HepG2 (cell line): ENCODE measurements around the gene DDX49. TPM values are rescaled to one million over a fixed set of nuclear protein-coding genes. Genes with fewer than 3 reads are reported as not detected.

Source experiments
- ATAC-seq: fragments of 200-7000 bp; cut with Tn5 transposase; 3 replicates; pipeline ENCODE4 v1.9.1; 2020; ENCODE audit warnings: mild to moderate bottlenecking, moderate library complexity
- BruUV-seq: library from RNA; stranded (reverse); fragments of 400-500 nt; replicated peaks from 2 replicates; lab custom pipeline; 2021; lab: Mats Ljungman, UMichigan
- CTCF ChIA-PET: fragments of 300-600 bp; formaldehyde crosslinking; extraction: SDS; loops from one replicate; lab custom pipeline; 2021; ENCODE audit warnings: low total read pairs, inconsistent platforms, low intra/inter-chr PET ratio; lab: Yijun Ruan, JAX
- POLR2A ChIA-PET: fragments of 350-600 bp; sonication (Branson Sonifier 250); formaldehyde crosslinking; loops from one replicate; lab custom pipeline; 2020; ENCODE audit warnings: antibody characterized with exemption, inconsistent platforms; lab: Yijun Ruan, JAX
- DNase-seq: peaks from one replicate; pipeline ENCODE4 v3.0.0-alpha.2; 2015; ENCODE audit warnings: low spot score
- FAIRE-seq: peaks from 3 replicates; lab custom pipeline; 2011; peaks lifted over from hg19 to GRCh38; lab: Jason Lieb, UNC
- H2AFZ ChIP-seq: one replicate; pipeline ENCODE4 v1.6.1; 2011; ENCODE audit warnings: low read length, inconsistent platforms
- H3K27ac ChIP-seq: fragments of 300-600 bp; 3 replicates; pipeline ENCODE4 v1.8.0; 2011; ENCODE audit warnings: mixed run types, mild to moderate bottlenecking, mixed read lengths, low read length, inconsistent platforms; ENCODE audit not compliant: insufficient read depth; ENCODE audit errors: extremely low read length
- H3K27me3 ChIP-seq, 2 experiments: fragments of 200-600 bp in 1 of 2; 2 replicates in 1 of 2; 3 replicates in 1 of 2; pipeline versions ENCODE4 v1.6.0 to v1.8.0; 2011; ENCODE audit warnings: low read length in 2 of 2, mild to moderate bottlenecking in 2 of 2, moderate library complexity in 2 of 2, inconsistent platforms in 1 of 2; ENCODE audit not compliant: insufficient read depth in 2 of 2, control insufficient read depth in 1 of 2
- H3K36me3 ChIP-seq, 2 experiments: fragments of 200-600 bp in 1 of 2; replicated peaks in 1 of 2; 2 replicates in 1 of 2; 3 replicates in 1 of 2; pipeline versions ENCODE4 v1.5.1 to v1.8.0; 2011; ENCODE audit warnings: low read length in 2 of 2, inconsistent platforms in 1 of 2; ENCODE audit not compliant: insufficient read depth in 2 of 2, control insufficient read depth in 1 of 2
- H3K4me1 ChIP-seq: 2 replicates; pipeline ENCODE4 v1.5.1; 2012; ENCODE audit warnings: low read length, inconsistent platforms; ENCODE audit not compliant: insufficient read depth
- H3K4me2 ChIP-seq: 2 replicates; pipeline ENCODE4 v1.6.0; 2011; ENCODE audit warnings: low read depth, low read length, inconsistent platforms
- H3K4me3 ChIP-seq, 3 experiments: fragments of 200-600 bp in 1 of 3; sonication (generic), shearing (Covaris generic) in 1 of 3; replicated peaks in 1 of 3; 2 replicates each; pipeline ENCODE4 v1.5.1; 2011 to 2016; ENCODE audit warnings: low read length in 3 of 3, inconsistent platforms in 2 of 3, low read depth in 2 of 3, mild to moderate bottlenecking in 2 of 3, control low read depth in 1 of 3, mixed read lengths in 1 of 3; ENCODE audit not compliant: insufficient read depth in 1 of 3
- H3K79me2 ChIP-seq: one replicate; pipeline ENCODE4 v1.6.1; 2011; ENCODE audit warnings: low read length, inconsistent platforms; ENCODE audit not compliant: insufficient read depth
- H3K9ac ChIP-seq: 2 replicates; pipeline ENCODE4 v1.6.0; 2011; ENCODE audit warnings: mild to moderate bottlenecking, low read depth, low read length, inconsistent platforms; ENCODE audit not compliant: insufficient read depth
- H3K9me3 ChIP-seq: 2 replicates; pipeline ENCODE4 v1.5.1; 2012; ENCODE audit warnings: mild to moderate bottlenecking, low read length
- H4K20me1 ChIP-seq: 2 replicates; pipeline ENCODE4 v1.6.0; 2011; ENCODE audit warnings: inconsistent platforms, mild to moderate bottlenecking, low read length, moderate library complexity; ENCODE audit not compliant: insufficient read depth
- CREB1 ChIP-seq, 2 experiments: fragments of 450-650 bp in 1 of 2; IDR thresholded peaks; 2 replicates each; pipeline ENCODE4 v1.6.1; 2016 to 2017; ENCODE audit warnings: control low read depth in 1 of 2, mild to moderate bottlenecking in 1 of 2, missing compliant biosample characterization in 1 of 2, missing genetic modification characterization in 1 of 2
- DRAP1 ChIP-seq: IDR thresholded peaks from 2 replicates; pipeline ENCODE4 v1.6.1; 2016; ENCODE audit warnings: missing genetic modification reagents, missing compliant biosample characterization
- EEA1 ChIP-seq: sonication (generic); formaldehyde crosslinking; IDR thresholded peaks from 2 replicates; pipeline ENCODE4 v1.5.1; 2020; ENCODE audit warnings: mild to moderate bottlenecking, missing genetic modification reagents, borderline replicate concordance
- EED ChIP-seq: sonication (generic); formaldehyde crosslinking; IDR thresholded peaks from 2 replicates; pipeline ENCODE4 v1.5.0; 2020; ENCODE audit warnings: mild to moderate bottlenecking, missing genetic modification reagents
- GATA4 ChIP-seq: sonication (generic); IDR thresholded peaks from 2 replicates; pipeline ENCODE4 v1.6.1; 2016; ENCODE audit warnings: antibody characterized with exemption, low read depth, borderline replicate concordance
- GMEB1 ChIP-seq: sonication (generic); formaldehyde crosslinking; IDR thresholded peaks from 2 replicates; pipeline ENCODE4 v1.5.1; 2020; ENCODE audit warnings: missing genetic modification reagents, mild to moderate bottlenecking, borderline replicate concordance
- GPN1 ChIP-seq: sonication (generic); formaldehyde crosslinking; IDR thresholded peaks from 2 replicates; pipeline ENCODE4 v1.5.1; 2020; ENCODE audit warnings: missing genetic modification reagents, borderline replicate concordance
- HNF1B ChIP-seq: sonication (generic); formaldehyde crosslinking; IDR thresholded peaks from 2 replicates; pipeline ENCODE4 v1.5.1; 2020; ENCODE audit warnings: mild to moderate bottlenecking, moderate library complexity, missing genetic modification reagents
- KMT2B ChIP-seq: IDR thresholded peaks from 2 replicates; pipeline ENCODE4 v1.6.1; 2016; ENCODE audit warnings: missing genetic modification reagents, missing compliant biosample characterization
- MAX ChIP-seq: IDR thresholded peaks from 2 replicates; pipeline ENCODE4 v1.6.1; 2012; ENCODE audit warnings: inconsistent platforms
- SMAD9 ChIP-seq: sonication (generic); formaldehyde crosslinking; IDR thresholded peaks from 2 replicates; pipeline ENCODE4 v1.5.1; 2020; ENCODE audit warnings: mild to moderate bottlenecking, missing genetic modification reagents
- SOX6 ChIP-seq, 2 experiments: fragments of 450-650 bp in 1 of 2; sonication (generic) in 1 of 2; formaldehyde crosslinking in 1 of 2; IDR thresholded peaks; 2 replicates each; pipeline versions ENCODE4 v1.4.0 to v1.6.1; 2017 to 2020; ENCODE audit warnings: antibody characterized with exemption in 1 of 2, mild to moderate bottlenecking in 1 of 2, missing genetic modification reagents in 1 of 2
- ZMYM2 ChIP-seq: sonication (generic); formaldehyde crosslinking; IDR thresholded peaks from 2 replicates; pipeline ENCODE4 v1.8.0; 2022; ENCODE audit warnings: mild to moderate bottlenecking, missing genetic modification reagents
- ZNF263 ChIP-seq: sonication (generic); formaldehyde crosslinking; IDR thresholded peaks from 2 replicates; pipeline ENCODE4 v1.4.0; 2020; ENCODE audit warnings: missing genetic modification reagents
- ZNF44 ChIP-seq: sonication (generic); formaldehyde crosslinking; IDR thresholded peaks from 2 replicates; pipeline ENCODE4 v1.5.1; 2020; ENCODE audit warnings: mild to moderate bottlenecking, missing genetic modification reagents
- ZNF83 ChIP-seq: sonication (generic); formaldehyde crosslinking; IDR thresholded peaks from 2 replicates; pipeline ENCODE4 v1.4.0; 2020; ENCODE audit warnings: missing genetic modification reagents, mild to moderate bottlenecking, borderline replicate concordance
- ZSCAN29 ChIP-seq: sonication (generic); formaldehyde crosslinking; conservative IDR thresholded peaks from 2 replicates; pipeline ENCODE4 v1.4.0; 2020; ENCODE audit warnings: mild to moderate bottlenecking, missing genetic modification reagents
- WGBS: methylation state at CpG from one replicate; pipeline ENCODE4 v1.1.6; 2017; ENCODE audit warnings: low lambda C conversion rate; 5-methylcytosine and 5-hydroxymethylcytosine counted together
- in situ Hi-C: cut with HindIII; loops from 2 replicates; pipeline ENCODE4 v1.10.0; 2017; ENCODE audit warnings: low pct_unique_long_range_greater_than_20kb; ENCODE audit not compliant: extremely low pct_ligation_motif_present
- intact Hi-C: fragments of 100-400 bp; cut with micrococcal nuclease; formaldehyde crosslinking; loops from one replicate; pipeline ENCODE4 v1.10.0; 2022; ENCODE audit not compliant: unreplicated experiment
- polyA plus RNA-seq, 8 experiments: library from polyadenylated mRNA; depleted of rRNA in 3 of 8; stranded (reverse) in 7 of 8; unstranded in 1 of 8; fragments of >200 nt; fragmentation: Illumina TruSeq in 4 of 8; extraction: Trizol in 4 of 8; gene quantifications; 2 replicates each; pipeline versions ENCODE4 v1.2.1 to v1.2.3, GENCODE V29; 2011 to 2016; ENCODE audit warnings: low read depth in 4 of 8, missing spikeins in 1 of 8, mixed read lengths in 1 of 8; ENCODE audit not compliant: insufficient read depth in 1 of 8
- total RNA-seq, 5 experiments: library from RNA; depleted of rRNA; stranded (reverse); fragments of >200 nt; fragmentation: Illumina TruSeq; extraction: Trizol; gene quantifications; 2 replicates each; pipeline ENCODE4 v1.2.3, GENCODE V29; 2016; ENCODE audit warnings: low read depth in 1 of 5

DDX49 gene
- total and polyA plus RNA-seq, 2 of the 13 experiments (the other 11 are each of a cell fraction or from before 2014, with no cell fraction given) = 27.0 to 46.2 TPM

- TF ChIP-seq HNF1B = peak; percentile 30; the same call in 1 of the 2 replicates
- TF ChIP-seq MAX = peak; percentile 37; the same call in 1 of the 2 replicates
- no peak for TF ChIP-seq GATA4
- TF ChIP-seq ZMYM2 (CRISPR knock-in tag) = 0 out of 2 replicates have a peak, but pooled peaks have one; percentile 5
- TF ChIP-seq ZNF263 (CRISPR knock-in tag) = peak; percentile 85
- TF ChIP-seq ZNF83 (CRISPR knock-in tag) = no peak
- TF ChIP-seq DRAP1 (CRISPR knock-in tag) = no peak
These were observed 48.0 kb downstream of the DDX49 start (continued) for GRCh38 chr19:18967358-18968146.

- H3K36me3 ChIP-seq = no peaks in the 10 kb centered on the region
- no peaks in the 10 kb centered on the region for H4K20me1 ChIP-seq
- no peak overlapping the region for H2AFZ ChIP-seq
- peak overlapping the region; percentile 26 for H3K27ac ChIP-seq
- no peak overlapping the region for H3K4me3 ChIP-seq
- ATAC-seq (no peak), DNase-seq (no peak), FAIRE-seq (no peak)
- H3K9ac ChIP-seq = no peak overlapping the region; the same call in 1 of the 2 replicates
- H3K27me3 ChIP-seq = no peaks in the 10 kb centered on the region
- no peaks in the 10 kb centered on the region for H3K79me2 ChIP-seq
- in situ Hi-C loops = no loop called here
- BruUV-seq = TSS peak; percentile 89
- 41% methylated on average over 13 of the region's 13 CpGs for WGBS
- peaks cover 63% of the 10 kb centered on the region for H3K4me1 ChIP-seq
- peak overlapping the region; percentile 48 for H3K4me2 ChIP-seq
- intact Hi-C loops = no loop called here
- H3K9me3 ChIP-seq = no peaks in the 10 kb centered on the region
- POLR2A ChIA-PET = interaction anchor here (0.8 kb wide), 1 partner anchor 51 kb away, joined by 3 read pairs; the partner anchor contains the start of genes COPE and DDX49
- CTCF ChIA-PET = no interaction called here
- TF ChIP-seq GPN1 (CRISPR knock-in tag) (no peak), SOX6 (IDR thresholded peaks at IDR 0.05) (no peak), SOX6 (CRISPR knock-in tag; IDR thresholded peaks at IDR 0.05) (no peak), EEA1 (CRISPR knock-in tag) (no peak), EED (no peak), ZSCAN29 (CRISPR knock-in tag) (0 out of 2 replicates have a peak, but pooled peaks have one; percentile 0), ZNF44 (CRISPR knock-in tag) (no peak), KMT2B (no peak), SMAD9 (CRISPR knock-in tag) (no peak), GMEB1 (CRISPR knock-in tag) (no peak), CREB1 (IDR thresholded peaks at IDR 0.05) (no peak), CREB1 (CRISPR knock-in tag; IDR thresholded peaks at IDR 0.05) (0 out of 2 replicates have a peak, but pooled peaks have one; percentile 2)
These were observed 50.6 kb downstream of the DDX49 start for GRCh38 chr19:18969931-18970659.
